ENCODE measurements around the gene NANOS3. TPM values are rescaled to one million over a fixed set of nuclear protein-coding genes. Genes with fewer than 3 reads are reported as not detected.

NANOS3 gene
- total RNA-seq, 1 experiment from 2014 or later: 1.1 TPM

DNA sequence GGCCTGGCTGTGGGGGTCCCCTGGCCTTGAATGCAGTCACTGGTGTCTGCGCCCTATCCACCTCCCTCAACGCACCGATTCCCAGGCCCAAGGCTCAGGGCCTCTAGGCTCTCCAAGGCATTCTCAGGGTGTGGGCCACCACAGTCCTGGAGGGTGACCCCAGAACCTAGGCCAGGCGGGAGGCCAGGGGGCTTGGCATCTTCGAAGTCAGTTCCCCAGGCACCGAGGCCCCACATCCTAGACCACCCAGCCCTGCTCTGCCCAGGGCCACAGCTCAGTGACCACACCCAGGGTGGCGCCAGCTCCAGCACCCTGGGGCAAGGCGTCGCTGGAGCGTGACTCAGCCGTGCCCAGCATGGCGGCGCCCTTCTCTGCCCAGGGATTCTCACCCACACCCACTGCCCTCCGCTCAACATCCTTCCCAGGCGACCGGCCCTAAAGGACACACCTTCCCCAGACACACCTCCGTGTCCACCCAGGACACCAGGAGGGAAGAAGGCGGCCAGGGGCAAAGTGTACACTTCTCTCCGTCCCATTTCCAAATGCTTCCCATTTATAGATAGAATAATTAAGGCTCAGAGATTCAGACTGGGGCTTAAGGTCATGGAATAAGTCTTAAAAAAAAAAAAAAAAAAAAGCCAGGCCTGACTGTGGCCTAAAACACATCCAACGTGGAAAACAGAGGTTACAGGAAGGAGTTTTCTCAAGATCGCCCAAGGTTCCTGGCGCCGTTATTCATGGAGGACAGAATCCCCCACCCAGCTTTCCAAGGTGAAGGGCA lies 36.4 kb upstream of the NANOS3 start:
- POLR2A ChIA-PET: interaction anchor here (0.5 kb wide), 1 partner anchor 18 kb away, joined by 3 read pairs; no protein-coding TSS in a partner anchor
- CTCF ChIA-PET: interaction anchor here (0.7 to 2.1 kb wide), 7 partner anchors 15 to 241 kb away, joined by 3 to 19 read pairs (median 8); no protein-coding TSS in a partner anchor
- DNase-seq (ENCODE audit: low spot score) (no peak), ATAC-seq (no peak)
- Mint-ChIP-seq H3K4me1 (peaks cover 30% of the 10 kb centered on the region), H3K27me3 (ENCODE audit: low read depth) (no peaks in the 10 kb centered on the region), H3K27ac (no peak overlapping the region), H3K9me3 (no peaks in the 10 kb centered on the region), H3K36me3 (no peaks in the 10 kb centered on the region), H3K4me3 (no peak overlapping the region)
- TF ChIP-seq SP1 (CRISPR knock-in tag; conservative IDR thresholded peaks at IDR 0.05) (no peak), NR2C2 (CRISPR knock-in tag; IDR thresholded peaks at IDR 0.05) (no peak), MXD4 (CRISPR knock-in tag; IDR thresholded peaks at IDR 0.05; ENCODE audit: borderline replicate concordance) (no peak), TP53 (CRISPR knock-in tag; IDR thresholded peaks at IDR 0.05) (no peak), ZNF416 (CRISPR knock-in tag; IDR thresholded peaks at IDR 0.05) (no peak), ZNF219 (CRISPR knock-in tag; IDR thresholded peaks at IDR 0.05; ENCODE audit: borderline replicate concordance) (no peak), ATF1 (CRISPR knock-in tag; IDR thresholded peaks at IDR 0.05) (no peak), PRRX2 (CRISPR knock-in tag; IDR thresholded peaks at IDR 0.05) (no peak), CREM (CRISPR knock-in tag; IDR thresholded peaks at IDR 0.05) (no peak), NR1H2 (CRISPR knock-in tag; IDR thresholded peaks at IDR 0.05) (no peak), NFATC4 (CRISPR knock-in tag; IDR thresholded peaks at IDR 0.05) (no peak), ZNF121 (CRISPR knock-in tag; IDR thresholded peaks at IDR 0.05) (no peak), TCF7 (CRISPR knock-in tag; IDR thresholded peaks at IDR 0.05; ENCODE audit: low read depth) (no peak), TEAD1 (CRISPR knock-in tag; IDR thresholded peaks at IDR 0.05) (no peak)
- TF ChIP-seq, protein P1, sequence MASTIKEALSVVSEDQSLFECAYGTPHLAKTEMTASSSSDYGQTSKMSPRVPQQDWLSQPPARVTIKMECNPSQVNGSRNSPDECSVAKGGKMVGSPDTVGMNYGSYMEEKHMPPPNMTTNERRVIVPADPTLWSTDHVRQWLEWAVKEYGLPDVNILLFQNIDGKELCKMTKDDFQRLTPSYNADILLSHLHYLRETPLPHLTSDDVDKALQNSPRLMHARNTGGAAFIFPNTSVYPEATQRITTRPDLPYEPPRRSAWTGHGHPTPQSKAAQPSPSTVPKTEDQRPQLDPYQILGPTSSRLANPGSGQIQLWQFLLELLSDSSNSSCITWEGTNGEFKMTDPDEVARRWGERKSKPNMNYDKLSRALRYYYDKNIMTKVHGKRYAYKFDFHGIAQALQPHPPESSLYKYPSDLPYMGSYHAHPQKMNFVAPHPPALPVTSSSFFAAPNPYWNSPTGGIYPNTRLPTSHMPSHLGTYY (CRISPR knock-in tag; IDR thresholded peaks at IDR 0.05): no peak
- TF ChIP-seq, protein P2, sequence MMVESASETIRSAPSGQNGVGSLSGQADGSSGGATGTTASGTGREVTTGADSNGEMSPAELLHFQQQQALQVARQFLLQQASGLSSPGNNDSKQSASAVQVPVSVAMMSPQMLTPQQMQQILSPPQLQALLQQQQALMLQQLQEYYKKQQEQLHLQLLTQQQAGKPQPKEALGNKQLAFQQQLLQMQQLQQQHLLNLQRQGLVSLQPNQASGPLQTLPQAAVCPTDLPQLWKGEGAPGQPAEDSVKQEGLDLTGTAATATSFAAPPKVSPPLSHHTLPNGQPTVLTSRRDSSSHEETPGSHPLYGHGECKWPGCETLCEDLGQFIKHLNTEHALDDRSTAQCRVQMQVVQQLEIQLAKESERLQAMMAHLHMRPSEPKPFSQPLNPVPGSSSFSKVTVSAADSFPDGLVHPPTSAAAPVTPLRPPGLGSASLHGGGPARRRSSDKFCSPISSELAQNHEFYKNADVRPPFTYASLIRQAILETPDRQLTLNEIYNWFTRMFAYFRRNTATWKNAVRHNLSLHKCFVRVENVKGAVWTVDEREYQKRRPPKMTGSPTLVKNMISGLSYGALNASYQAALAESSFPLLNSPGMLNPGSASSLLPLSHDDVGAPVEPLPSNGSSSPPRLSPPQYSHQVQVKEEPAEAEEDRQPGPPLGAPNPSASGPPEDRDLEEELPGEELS (CRISPR knock-in tag; IDR thresholded peaks at IDR 0.05): no peak
- TF ChIP-seq, protein P3, sequence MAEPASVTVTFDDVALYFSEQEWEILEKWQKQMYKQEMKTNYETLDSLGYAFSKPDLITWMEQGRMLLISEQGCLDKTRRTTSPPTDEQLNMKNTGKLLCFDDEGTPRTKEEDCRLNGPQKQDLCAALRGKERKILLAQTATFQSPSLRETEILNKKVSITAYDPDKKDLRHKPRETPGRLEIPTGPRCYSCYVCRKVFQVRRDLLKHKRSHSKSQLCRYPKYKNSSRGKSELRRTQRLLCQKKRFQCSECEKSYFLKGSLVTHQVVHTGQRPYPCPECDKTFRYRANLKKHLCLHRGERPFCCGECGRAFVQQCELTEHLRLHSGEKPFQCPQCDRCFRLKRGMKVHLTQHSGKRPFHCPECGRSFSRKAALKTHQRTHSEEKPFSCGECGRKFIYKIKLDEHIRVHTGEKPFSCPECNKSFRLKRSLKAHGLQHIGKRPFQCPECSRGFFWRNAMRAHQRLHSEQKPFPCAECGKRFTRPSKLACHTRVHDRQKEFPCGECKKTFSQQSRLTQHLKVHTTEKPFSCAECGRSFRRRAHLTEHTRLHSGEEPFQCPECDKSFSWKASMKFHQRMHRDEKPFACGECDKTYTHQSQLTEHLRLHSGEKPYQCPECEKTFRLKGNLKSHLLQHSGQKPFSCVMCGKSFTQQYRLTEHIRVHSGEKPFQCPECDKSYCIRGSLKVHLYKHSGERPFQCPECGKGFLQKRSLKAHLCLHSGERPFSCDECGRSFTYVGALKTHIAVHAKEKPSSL (CRISPR knock-in tag; conservative IDR thresholded peaks at IDR 0.05): no peak
- TF ChIP-seq, protein P4, sequence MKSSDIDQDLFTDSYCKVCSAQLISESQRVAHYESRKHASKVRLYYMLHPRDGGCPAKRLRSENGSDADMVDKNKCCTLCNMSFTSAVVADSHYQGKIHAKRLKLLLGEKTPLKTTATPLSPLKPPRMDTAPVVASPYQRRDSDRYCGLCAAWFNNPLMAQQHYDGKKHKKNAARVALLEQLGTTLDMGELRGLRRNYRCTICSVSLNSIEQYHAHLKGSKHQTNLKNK (CRISPR knock-in tag; IDR thresholded peaks at IDR 0.05): no peak
- TF ChIP-seq, protein P5, sequence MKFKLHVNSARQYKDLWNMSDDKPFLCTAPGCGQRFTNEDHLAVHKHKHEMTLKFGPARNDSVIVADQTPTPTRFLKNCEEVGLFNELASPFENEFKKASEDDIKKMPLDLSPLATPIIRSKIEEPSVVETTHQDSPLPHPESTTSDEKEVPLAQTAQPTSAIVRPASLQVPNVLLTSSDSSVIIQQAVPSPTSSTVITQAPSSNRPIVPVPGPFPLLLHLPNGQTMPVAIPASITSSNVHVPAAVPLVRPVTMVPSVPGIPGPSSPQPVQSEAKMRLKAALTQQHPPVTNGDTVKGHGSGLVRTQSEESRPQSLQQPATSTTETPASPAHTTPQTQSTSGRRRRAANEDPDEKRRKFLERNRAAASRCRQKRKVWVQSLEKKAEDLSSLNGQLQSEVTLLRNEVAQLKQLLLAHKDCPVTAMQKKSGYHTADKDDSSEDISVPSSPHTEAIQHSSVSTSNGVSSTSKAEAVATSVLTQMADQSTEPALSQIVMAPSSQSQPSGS (CRISPR knock-in tag; IDR thresholded peaks at IDR 0.05; ENCODE audit: borderline replicate concordance, low read depth): no peak

Data from WTC11 (cell line).